NOMO-1 treated with DMSO at 0.1 percent for 48 hours (cell line): ENCODE results near the gene PLEK.
A peak's percentile ranks its signal among the peaks of the same experiment; 100 is the strongest.
"Not testable (repeated sequence)": the region's sequence is repeated elsewhere in the genome, so short reads cannot be mapped to it uniquely, and the experiment has no call there.

ENCODE experiments used
- DNase-seq: peaks from one replicate; lab custom pipeline; 2025; ENCODE audit not compliant: unreplicated experiment; lab: John Stamatoyannopoulos, UW

The PLEK gene

GRCh38 chr2:68352651-68353391 is 12.3 kb upstream of the PLEK start:
- DNase-seq, result peak; percentile 27

- DNase-seq, result no peak
Measured at GRCh38 chr2:68356599-68357239, 8.4 kb upstream of the PLEK start.

- peak; percentile 70 for DNase-seq
Measured at GRCh38 chr2:68357605-68358337, 7.3 kb upstream of the PLEK start.

GRCh38 chr2:68359889-68360288 is 5.2 kb upstream of the PLEK start:
- DNase-seq, result no peak

GRCh38 chr2:68362069-68362468 is 3.0 kb upstream of the PLEK start:
- peak; percentile 87 for DNase-seq

- peak; percentile 27 for DNase-seq
Measured at GRCh38 chr2:68362749-68363148, 2.3 kb upstream of the PLEK start.

- DNase-seq, result no peak
Measured at GRCh38 chr2:68363721-68364120, 1.4 kb upstream of the PLEK start.

- peak; percentile 70 for DNase-seq
Measured at GRCh38 chr2:68366083-68366560, 1.0 kb downstream of the PLEK start.

GRCh38 chr2:68367953-68368653 is 3.0 kb downstream of the PLEK start:
- DNase-seq, result peak; percentile 85

- DNase-seq, result no peak
Measured at GRCh38 chr2:68368654-68369336, 3.7 kb downstream of the PLEK start.

- no peak for DNase-seq
Measured at GRCh38 chr2:68369337-68369734, 4.3 kb downstream of the PLEK start.

GRCh38 chr2:68371138-68371537 is 6.1 kb downstream of the PLEK start:
- no peak for DNase-seq

GRCh38 chr2:68371581-68371980 is 6.5 kb downstream of the PLEK start:
- DNase-seq, result no peak

- no peak for DNase-seq
Measured at GRCh38 chr2:68372485-68372884, 7.4 kb downstream of the PLEK start.

GRCh38 chr2:68374184-68374583 is 9.1 kb downstream of the PLEK start:
- DNase-seq, result no peak

- peak; percentile 20 for DNase-seq
Measured at GRCh38 chr2:68375582-68375981, 10.5 kb downstream of the PLEK start.

GRCh38 chr2:68377137-68377780 is 12.2 kb downstream of the PLEK start:
- peak; percentile 61 for DNase-seq

GRCh38 chr2:68378779-68379178 is 13.7 kb downstream of the PLEK start:
- not testable (repeated sequence) for DNase-seq

- DNase-seq, result no peak
Measured at GRCh38 chr2:68379184-68379708, 14.2 kb downstream of the PLEK start.

- no peak for DNase-seq
Measured at GRCh38 chr2:68383778-68384177, 18.7 kb downstream of the PLEK start.
